GM12873 (cell line): ENCODE data around the gene PHGDH.

ENCODE experiments used
- CTCF ChIP-seq: IDR thresholded peaks from 2 replicates; pipeline ENCODE4 v1.5.1; 2012; ENCODE audit warnings: low read depth, mild to moderate bottlenecking, moderate library complexity, low read length, control low read depth; ENCODE audit not compliant: insufficient read depth; ENCODE audit errors: missing control alignments

PHGDH gene

DNA sequence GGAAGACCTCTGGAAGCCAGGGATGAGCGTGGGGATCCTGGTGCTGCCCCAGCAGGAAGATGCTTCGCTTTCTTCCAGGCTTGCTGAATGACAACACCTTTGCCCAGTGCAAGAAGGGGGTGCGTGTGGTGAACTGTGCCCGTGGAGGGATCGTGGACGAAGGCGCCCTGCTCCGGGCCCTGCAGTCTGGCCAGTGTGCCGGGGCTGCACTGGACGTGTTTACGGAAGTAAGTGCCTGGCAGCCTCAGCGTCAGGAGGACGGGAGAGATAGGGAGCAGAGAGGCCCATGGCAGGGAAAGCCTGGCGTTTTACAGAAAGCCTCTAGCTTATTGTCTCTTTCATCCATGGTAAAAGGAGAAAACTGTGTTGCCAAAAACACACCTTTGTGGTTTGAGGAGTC is 23.5 kb downstream of the PHGDH start:
- TF ChIP-seq CTCF, result no peak

DNA sequence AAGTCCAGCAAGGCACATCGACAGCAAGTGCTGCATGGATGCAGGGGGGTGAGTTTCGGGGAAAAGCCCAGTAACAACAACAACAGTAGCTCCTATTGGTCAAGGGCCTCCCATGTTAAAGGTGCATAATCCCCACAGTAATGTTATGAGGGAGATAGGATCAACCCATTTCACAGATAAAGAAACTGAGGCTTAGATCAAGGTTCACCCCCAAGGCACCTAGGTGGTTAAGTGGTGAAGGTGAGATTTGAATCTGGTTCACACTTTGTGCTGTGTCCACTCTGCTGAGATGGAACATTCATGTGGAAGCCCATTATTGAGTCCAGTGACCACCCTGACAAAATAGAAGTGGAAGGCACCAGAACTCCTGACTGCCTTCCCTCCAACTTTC is 24.9 kb downstream of the PHGDH start:
- no peak for TF ChIP-seq CTCF

DNA sequence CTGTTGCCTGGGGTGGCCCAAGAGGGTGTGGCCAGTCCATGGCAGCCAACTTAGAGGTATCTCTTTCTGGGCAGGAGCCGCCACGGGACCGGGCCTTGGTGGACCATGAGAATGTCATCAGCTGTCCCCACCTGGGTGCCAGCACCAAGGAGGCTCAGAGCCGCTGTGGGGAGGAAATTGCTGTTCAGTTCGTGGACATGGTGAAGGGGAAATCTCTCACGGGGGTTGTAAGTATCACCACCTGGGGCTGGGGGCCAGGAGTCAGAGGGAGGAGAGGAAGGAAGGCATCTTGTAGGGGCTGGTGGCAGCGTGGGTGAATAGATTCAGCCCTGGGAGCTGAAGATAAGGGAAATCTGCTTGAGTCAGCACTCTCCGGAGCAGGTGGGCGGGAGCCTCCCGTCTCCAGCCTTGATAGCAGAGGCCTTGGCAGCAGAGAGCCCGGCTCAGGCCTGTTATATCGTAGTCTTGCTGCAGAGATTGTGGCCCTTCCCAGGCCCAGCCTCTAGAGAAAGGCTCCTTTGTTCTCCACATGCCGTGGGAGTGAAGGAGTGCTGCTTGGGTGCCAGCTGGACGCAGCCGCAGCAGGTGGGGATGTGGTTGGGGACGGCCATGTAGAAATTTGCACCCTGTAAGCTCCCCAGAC is 25.4 kb downstream of the PHGDH start:
- no peak for TF ChIP-seq CTCF

DNA sequence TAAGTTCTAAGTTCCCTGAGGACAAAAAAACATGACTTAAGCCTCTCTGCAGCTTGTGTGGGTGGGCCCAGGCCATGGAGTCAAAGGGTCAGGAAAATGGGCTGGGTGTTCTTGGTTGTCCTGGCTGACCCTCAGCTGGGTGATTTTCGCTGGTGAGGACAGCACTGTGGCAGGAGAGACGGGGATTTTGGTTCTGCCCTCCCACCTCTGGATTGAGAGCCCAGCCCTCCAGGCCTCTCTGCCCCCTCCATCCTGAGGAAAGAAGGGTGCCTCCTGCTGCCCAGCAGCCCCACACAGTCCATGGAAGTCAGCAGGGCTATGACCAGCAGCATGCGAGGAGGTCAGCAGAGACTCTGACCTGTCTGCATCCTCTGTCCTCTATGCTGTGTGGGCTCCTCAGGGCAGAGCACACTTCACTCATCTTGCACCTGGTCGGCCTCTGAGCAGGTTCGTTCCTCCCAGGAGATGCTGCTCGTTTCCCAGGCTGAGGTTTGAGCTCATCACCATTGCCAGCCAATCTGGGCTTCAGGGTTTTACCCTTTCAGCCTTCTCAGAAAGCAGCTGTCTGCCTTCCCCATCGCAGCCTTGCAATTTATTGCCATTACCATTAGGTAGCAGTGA is 26.5 kb downstream of the PHGDH start:
- no peak for TF ChIP-seq CTCF

DNA sequence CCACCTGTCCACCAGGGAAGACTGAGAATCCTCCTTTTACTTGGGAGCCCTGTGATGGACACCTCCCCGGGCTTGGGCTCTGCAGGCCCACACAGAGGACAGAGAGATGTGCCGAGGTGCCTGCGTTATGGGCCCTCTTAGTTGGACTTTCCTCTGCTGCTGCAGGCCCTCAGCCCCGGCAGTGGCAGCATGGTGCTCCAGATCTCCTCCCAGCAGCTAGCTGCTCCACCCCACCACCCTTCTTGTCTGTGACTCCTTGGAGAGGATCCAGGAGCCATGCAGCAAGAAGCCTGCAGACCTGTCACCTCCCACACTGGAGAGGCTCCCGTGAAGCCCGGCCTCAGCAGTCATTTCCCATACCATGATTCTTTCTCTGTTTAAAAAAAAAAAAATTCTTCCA is 27.4 kb downstream of the PHGDH start:
- no peak for TF ChIP-seq CTCF

- no peak for TF ChIP-seq CTCF
Observed at GRCh38 chr1:119740261-119740660, 28.5 kb downstream of the PHGDH start.

GRCh38 chr1:119740896-119741780 is 29.4 kb downstream of the PHGDH start:
- no peak for TF ChIP-seq CTCF
